RWPE2 (cell line): ENCODE results near the gene SUGT1.

Experiments used
- ATAC-seq: fragments of 200-7000 bp; cut with Tn5 transposase; 3 replicates; pipeline ENCODE4 v1.9.1; 2021; ENCODE audit warnings: low read depth
- DNase-seq: peaks from one replicate; pipeline ENCODE4 v3.0.0-alpha.2; 2020; ENCODE audit warnings: low spot score
- H3K27ac ChIP-seq: fragments of 450-650 bp; 2 replicates; pipeline ENCODE4 v1.5.1; 2017; ENCODE audit warnings: mild to moderate bottlenecking; ENCODE audit not compliant: poor library complexity, severe bottlenecking
- H3K27me3 ChIP-seq: fragments of 250-450 bp; sonication (Bioruptor Pico); 2 replicates; pipeline ENCODE4 v1.5.1; 2021; ENCODE audit warnings: mild to moderate bottlenecking, moderate library complexity; ENCODE audit not compliant: insufficient read depth, poor library complexity, severe bottlenecking
- H3K36me3 ChIP-seq: fragments of 250-450 bp; sonication (Bioruptor Pico); 2 replicates; pipeline ENCODE4 v1.5.1; 2020; ENCODE audit warnings: low read depth, mild to moderate bottlenecking, moderate library complexity
- H3K4me1 ChIP-seq: fragments of 250-450 bp; sonication (Bioruptor Pico); 2 replicates; pipeline ENCODE4 v1.5.1; 2021; ENCODE audit warnings: mild to moderate bottlenecking, moderate library complexity; ENCODE audit not compliant: insufficient read depth, poor library complexity, severe bottlenecking
- H3K4me3 ChIP-seq: fragments of 250-450 bp; sonication (Bioruptor Pico); 2 replicates; pipeline ENCODE4 v1.5.1; 2021; ENCODE audit warnings: mild to moderate bottlenecking, moderate library complexity; ENCODE audit not compliant: severe bottlenecking
- H3K9me3 ChIP-seq: fragments of 250-450 bp; sonication (Bioruptor Pico); 2 replicates; pipeline ENCODE4 v1.5.1; 2021; ENCODE audit warnings: mild to moderate bottlenecking, moderate library complexity; ENCODE audit not compliant: severe bottlenecking
- TF ChIP-seq, protein P1 (sequence below): fragments of 450-650 bp; IDR thresholded peaks from one replicate; pipeline ENCODE4 v1.5.1; 2017; ENCODE audit warnings: mild to moderate bottlenecking, moderate library complexity; ENCODE audit not compliant: poor library complexity, severe bottlenecking

Gene SUGT1

GRCh38 chr13:52695856-52696255 lies 43.2 kb downstream of the SUGT1 start:
- TF ChIP-seq, protein P1, sequence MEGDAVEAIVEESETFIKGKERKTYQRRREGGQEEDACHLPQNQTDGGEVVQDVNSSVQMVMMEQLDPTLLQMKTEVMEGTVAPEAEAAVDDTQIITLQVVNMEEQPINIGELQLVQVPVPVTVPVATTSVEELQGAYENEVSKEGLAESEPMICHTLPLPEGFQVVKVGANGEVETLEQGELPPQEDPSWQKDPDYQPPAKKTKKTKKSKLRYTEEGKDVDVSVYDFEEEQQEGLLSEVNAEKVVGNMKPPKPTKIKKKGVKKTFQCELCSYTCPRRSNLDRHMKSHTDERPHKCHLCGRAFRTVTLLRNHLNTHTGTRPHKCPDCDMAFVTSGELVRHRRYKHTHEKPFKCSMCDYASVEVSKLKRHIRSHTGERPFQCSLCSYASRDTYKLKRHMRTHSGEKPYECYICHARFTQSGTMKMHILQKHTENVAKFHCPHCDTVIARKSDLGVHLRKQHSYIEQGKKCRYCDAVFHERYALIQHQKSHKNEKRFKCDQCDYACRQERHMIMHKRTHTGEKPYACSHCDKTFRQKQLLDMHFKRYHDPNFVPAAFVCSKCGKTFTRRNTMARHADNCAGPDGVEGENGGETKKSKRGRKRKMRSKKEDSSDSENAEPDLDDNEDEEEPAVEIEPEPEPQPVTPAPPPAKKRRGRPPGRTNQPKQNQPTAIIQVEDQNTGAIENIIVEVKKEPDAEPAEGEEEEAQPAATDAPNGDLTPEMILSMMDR = no peak
- Histone ChIP-seq H3K36me3 (peaks cover 8% of the 10 kb centered on the region), H3K4me3 (no peak overlapping the region), H3K9me3 (no peaks in the 10 kb centered on the region), H3K4me1 (no peaks in the 10 kb centered on the region), H3K27ac (no peak overlapping the region), H3K27me3 (no peaks in the 10 kb centered on the region)
- ATAC-seq = peak; percentile 42; the same call in 2 of the 3 replicates
- DNase-seq = no peak

- H3K4me1 ChIP-seq = no peaks in the 10 kb centered on the region
- TF ChIP-seq, protein P1 = no peak
- H3K27ac ChIP-seq = no peak overlapping the region
- H3K27me3 ChIP-seq = no peaks in the 10 kb centered on the region
- no peak for DNase-seq
- ATAC-seq = no peak
- H3K9me3 ChIP-seq = no peaks in the 10 kb centered on the region
- peaks cover 2% of the 10 kb centered on the region for H3K36me3 ChIP-seq
- H3K4me3 ChIP-seq = no peak overlapping the region
Measured at GRCh38 chr13:52696566-52696965, 43.9 kb downstream of the SUGT1 start.

DNA sequence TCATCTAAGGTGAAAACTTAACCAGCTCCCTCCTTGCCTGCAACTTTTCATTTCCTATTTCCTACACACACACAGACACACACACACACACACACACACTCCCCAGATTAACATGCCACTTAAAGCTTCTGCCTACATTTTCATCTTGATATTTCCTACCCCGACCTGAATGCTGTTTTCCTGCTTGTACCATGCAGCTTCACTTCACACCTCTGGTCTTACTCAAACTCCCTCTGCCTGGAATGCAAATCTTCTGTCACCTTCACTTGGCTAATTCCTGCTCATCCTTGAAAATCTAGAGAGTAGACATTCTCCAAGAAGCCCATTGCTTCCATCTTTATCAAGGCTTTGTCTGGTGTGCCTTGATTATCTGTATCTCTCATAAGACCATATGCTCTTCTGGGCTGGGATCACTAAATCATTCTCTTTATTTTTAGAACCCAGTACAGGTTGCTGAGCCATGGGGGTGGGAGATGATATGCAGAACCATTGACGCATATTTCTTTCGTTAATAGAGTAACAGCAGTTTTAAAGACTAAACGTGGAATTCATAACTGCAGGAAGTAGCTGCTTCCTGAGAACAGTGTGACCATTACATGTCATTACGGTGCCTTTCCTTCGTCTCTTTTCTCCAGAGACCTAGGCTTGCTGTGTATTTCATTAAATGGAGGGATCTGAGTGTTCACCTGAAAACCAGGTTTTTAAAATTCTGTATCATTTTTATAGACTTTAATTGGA lies 49.3 kb downstream of the SUGT1 start:
- no peaks in the 10 kb centered on the region; the same call in 1 of the 2 replicates for H3K36me3 ChIP-seq
- H3K4me1 ChIP-seq = no peaks in the 10 kb centered on the region
- H3K9me3 ChIP-seq = no peaks in the 10 kb centered on the region
- TF ChIP-seq, protein P1 = no peak
- no peak for ATAC-seq
- H3K27me3 ChIP-seq = no peaks in the 10 kb centered on the region
- H3K4me3 ChIP-seq = no peak overlapping the region
- H3K27ac ChIP-seq = no peak overlapping the region
- no peak for DNase-seq

- no peaks in the 10 kb centered on the region for H3K9me3 ChIP-seq
- H3K27ac ChIP-seq = no peak overlapping the region
- H3K4me1 ChIP-seq = no peaks in the 10 kb centered on the region
- TF ChIP-seq, protein P1 = no peak
- H3K4me3 ChIP-seq = no peak overlapping the region
- H3K36me3 ChIP-seq = no peaks in the 10 kb centered on the region; the same call in 1 of the 2 replicates
- no peaks in the 10 kb centered on the region for H3K27me3 ChIP-seq
- ATAC-seq = no peak
- DNase-seq = no peak
Measured at GRCh38 chr13:52703482-52703881, 50.8 kb downstream of the SUGT1 start.

- Histone ChIP-seq H3K4me1 (no peaks in the 10 kb centered on the region), H3K27ac (no peak overlapping the region), H3K27me3 (no peaks in the 10 kb centered on the region), H3K4me3 (no peak overlapping the region), H3K36me3 (no peaks in the 10 kb centered on the region), H3K9me3 (no peaks in the 10 kb centered on the region)
- ATAC-seq (no peak), DNase-seq (no peak)
- TF ChIP-seq, protein P1 = no peak
Measured at GRCh38 chr13:52706081-52706480, 53.4 kb downstream of the SUGT1 start.
